ENCODE measurements around the gene TCP1.
"Not testable (repeated sequence)": the region's sequence is repeated elsewhere in the genome, so short reads cannot be mapped to it uniquely, and the experiment has no call there.

The TCP1 gene

DNA sequence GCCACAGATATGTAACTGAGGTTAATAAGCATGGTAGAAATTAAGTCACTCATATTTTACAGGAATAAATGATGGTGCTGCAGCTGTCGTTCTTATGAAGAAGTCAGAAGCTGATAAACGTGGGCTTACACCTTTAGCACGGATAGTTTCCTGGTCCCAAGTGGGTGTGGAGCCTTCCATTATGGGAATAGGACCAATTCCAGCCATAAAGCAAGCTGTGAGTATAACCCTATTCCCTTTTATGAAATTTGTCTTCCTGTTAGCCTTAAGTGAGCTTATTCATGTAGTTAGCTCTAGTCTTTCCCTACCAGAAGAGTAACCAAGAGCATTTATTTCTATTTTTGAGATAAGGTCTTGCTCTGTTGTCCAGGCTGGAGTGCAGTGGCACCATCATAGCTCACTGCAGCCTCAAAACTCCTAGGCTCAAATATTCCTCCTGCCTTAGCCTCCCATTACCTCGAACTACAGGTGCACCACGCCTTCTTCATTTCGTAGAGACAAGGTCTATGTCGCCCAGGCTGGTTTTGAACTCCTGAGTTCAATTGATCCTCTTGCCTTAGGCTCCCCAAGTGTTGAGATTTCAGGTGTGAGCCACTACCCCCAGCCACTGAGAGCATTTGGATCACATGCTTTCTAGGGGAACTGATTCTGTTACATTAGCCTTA lies 12.0 kb downstream of the TCP1 start:
- no peak for DNase-seq (ENCODE audit: low read depth)

DNA sequence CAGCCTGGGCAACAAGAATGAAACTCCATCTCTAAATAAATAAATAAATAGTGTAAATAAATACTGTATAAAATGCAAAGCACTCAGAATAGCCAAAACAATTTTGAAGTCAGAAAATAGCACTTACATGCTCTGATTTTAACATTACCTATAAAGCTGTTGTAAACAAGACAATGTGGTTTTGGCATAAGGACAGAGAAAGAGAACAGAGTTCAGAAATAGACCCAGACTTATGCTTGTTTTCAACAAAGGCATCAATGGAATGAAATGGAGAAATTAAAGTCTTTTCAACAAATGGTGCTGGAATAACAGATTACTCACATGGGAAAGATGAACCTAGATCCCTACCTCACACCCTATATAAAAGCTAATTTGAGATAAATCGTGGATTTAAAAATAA lies 17.2 kb downstream of the TCP1 start:
- no peak for DNase-seq (ENCODE audit: low read depth)

GRCh38 chr6:159769470-159769869 lies 19.9 kb downstream of the TCP1 start:
- no peak for DNase-seq (ENCODE audit: low read depth)

DNA sequence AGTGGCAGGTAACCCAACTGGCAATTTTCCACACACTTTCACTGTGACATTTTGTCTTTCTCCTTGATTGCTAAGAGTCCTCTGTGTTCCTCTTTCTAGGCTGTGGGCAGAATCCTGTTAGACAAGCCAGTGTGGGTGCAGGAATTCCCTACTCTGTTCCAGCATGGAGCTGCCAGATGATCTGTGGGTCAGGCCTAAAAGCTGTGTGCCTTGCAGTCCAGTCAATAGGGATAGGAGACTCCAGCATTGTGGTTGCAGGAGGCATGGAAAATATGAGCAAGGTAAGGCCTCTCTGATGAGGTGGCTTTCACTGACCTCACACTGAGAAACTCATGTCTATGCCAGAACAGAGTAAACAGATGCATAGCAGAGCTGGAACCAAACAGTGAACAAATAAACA lies 22.5 kb downstream of the TCP1 start:
- DNase-seq (ENCODE audit: low read depth): no peak

DNA sequence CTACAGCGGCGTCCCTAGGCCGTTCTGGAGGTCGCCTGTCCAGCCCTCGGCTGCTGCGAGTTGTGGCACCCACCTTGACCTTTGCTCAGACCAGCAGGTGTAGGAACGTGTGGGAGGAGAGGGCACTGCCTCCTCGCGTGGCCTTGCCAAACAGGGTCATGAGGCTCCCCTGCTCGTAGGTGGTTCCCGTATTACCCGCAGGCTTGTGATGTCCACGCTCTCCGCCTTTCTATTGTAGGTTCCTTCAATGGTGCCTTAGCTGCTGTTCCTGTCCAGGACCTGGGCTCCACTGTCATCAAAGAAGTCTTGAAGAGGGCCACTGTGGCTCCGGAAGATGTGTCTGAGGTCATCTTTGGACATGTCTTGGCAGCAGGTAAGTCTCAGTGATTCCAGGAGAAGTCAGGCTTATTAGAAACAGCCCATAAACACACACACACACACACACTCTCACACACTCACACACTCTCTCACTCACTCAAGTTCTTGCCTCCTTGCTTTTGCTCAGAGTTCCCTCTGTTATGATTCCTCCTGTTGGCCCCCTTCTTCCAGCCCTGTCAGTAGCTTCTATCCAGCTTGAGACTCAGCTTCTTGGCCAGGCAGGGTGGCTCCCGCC lies 26.6 kb downstream of the TCP1 start:
- DNase-seq (ENCODE audit: low read depth): no peak

GRCh38 chr6:159761873-159762680 lies 27.3 kb downstream of the TCP1 start, which contains the start of gene ACAT2:
Gene ACAT2 (plus strand): TSS chr6:159762045. CDS start chr6:159762088, 43 bp downstream.
- peak; percentile 73 for DNase-seq (ENCODE audit: low read depth)

DNA sequence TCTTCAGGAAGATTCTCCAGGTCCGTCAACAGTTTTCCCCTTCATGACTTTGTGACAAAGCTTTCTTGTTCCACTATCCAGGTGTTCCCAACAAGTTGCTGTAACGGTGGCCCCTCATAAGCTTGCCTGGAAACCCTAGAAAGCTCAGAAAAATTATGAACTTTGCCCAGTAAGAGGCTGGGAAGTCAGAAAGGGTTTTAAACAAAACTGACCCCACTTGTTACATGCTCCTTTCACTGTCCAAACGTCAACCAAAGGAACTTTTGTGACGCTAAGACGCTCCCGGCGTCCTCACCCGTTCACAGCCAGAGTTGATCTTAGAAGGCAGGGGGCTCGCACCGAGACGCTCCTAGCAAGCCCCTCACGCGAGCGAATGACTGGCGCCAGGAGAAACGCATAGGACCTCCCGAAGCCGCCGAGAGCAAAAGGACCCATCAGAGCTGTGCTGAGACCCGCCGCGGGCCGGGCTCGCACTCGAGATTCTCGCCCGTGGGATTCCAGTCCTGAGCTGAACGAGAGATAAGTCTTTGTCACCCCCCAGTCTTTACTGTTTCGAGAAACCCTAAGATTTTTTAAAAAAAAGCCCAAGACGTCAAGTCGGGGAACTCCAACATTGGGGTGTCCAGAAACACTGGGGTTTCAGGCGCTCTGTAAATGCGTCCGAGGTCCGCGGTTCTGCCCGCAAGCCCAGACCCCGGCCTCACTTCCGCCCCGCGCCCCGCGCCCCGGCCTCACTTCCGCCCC lies 28.1 kb downstream of the TCP1 start:
- no peak for DNase-seq (ENCODE audit: low read depth)

DNA sequence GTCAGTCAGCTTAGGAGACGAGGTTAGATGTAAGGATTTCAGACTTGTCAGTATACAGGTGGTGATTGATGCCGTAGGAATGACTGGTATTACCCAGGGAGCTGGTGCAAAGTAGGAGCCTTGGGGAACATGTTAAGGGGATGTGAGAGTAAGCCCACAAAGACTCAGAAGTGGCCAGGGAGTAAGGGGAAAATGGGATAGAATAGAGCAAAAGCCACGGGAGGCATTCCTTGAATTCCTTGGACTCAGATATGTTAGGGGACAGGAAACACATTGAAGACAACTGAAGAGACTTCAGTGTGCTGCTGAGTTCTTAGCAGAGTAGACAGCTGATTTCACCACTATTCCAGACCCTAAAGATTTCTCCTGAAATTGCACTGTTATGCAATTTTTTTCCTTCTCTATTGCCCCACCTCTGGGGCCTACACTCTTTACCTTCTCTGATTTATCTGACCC lies 28.8 kb downstream of the TCP1 start:
- peak; percentile 46 for DNase-seq (ENCODE audit: low read depth)

GRCh38 chr6:159759645-159760044 lies 29.8 kb downstream of the TCP1 start:
- DNase-seq (ENCODE audit: low read depth): no peak

- DNase-seq (ENCODE audit: low read depth): peak; percentile 56
Measured at GRCh38 chr6:159758031-159759001, 31.1 kb downstream of the TCP1 start.

- no peak for DNase-seq (ENCODE audit: low read depth)
Measured at GRCh38 chr6:159756508-159756907, 32.9 kb downstream of the TCP1 start.

DNA sequence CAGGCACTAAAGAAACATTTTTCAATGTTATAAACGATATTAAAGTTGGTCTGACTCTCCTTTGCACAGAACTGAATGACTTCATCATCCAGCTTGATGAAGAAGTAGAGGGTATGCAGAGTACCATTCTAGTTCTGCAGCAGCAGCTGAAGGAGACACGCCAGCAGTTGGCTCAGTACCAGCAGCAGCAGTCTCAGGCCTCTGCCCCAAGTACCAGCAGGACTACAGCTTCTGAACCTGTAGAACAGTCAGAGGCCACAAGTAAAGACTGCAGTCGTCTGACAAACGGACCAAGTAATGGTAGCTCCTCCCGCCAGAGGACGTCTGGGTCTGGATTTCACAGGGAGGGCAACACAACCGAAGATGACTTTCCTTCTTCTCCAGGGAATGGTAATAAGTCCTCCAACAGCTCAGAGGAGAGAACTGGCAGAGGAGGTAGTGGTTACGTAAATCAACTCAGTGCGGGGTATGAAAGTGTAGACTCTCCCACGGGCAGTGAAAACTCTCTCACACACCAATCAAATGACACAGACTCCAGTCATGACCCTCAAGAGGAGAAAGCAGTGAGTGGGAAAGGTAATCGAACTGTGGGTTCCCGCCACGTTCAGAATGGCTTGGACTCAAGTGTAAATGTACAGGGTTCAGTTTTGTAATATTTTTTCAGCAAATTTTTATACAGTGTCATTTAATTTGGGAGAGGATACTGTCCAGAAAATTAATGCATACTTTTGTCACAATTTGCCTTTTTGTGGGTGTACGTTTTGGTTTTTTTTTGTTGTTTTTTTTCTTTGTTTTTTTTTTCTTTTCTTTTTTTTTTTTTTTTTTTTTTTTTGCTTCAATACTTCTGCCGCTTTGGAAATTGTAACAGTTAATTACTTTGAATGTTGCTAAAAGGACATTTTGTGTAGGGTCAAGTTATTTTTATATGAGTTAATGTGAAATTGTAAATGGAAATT lies 34.2 kb downstream of the TCP1 start:
- no peak for DNase-seq (ENCODE audit: low read depth)

- no peak for DNase-seq (ENCODE audit: low read depth)
Measured at GRCh38 chr6:159754401-159754800, 35.0 kb downstream of the TCP1 start.

DNA sequence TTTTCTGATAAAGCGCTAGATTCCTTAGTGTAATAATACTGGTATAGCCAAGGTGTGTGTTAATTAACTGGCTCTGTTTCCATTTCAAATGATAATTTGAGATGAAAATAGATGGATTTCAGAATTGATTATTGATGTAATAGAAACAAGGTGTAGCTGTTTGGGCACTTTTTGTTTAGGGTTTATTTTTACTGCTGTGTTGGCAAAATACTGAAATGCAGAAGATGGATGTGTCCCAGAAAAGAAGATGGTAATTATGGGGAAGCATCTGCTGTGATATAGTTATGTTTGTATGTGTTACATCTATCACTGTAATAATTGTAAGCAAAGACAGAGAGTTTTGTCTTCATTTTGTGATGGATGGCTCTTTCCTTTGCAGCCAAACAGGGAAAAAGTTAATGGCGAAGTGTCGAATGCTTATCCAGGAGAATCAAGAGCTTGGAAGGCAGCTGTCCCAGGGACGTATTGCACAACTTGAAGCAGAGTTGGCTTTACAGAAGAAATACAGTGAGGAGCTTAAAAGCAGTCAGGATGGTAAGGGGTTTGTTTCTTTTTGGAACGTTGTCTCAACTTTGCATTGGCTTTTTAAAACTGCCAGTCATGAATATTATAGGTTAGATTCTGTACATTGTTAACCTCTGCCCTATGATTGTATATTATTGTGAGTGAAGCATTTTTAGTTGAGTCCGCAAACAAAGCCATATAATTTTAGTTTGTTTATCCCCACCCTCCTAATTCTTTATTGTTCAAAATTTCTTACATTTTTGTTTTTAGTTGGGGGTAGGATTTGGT lies 36.1 kb downstream of the TCP1 start:
- DNase-seq (ENCODE audit: low read depth): no peak

- DNase-seq (ENCODE audit: low read depth): no peak
Measured at GRCh38 chr6:159751448-159751847, 38.0 kb downstream of the TCP1 start.

GRCh38 chr6:159748127-159748526 lies 41.3 kb downstream of the TCP1 start:
- DNase-seq (ENCODE audit: low read depth): not testable (repeated sequence)

DNA sequence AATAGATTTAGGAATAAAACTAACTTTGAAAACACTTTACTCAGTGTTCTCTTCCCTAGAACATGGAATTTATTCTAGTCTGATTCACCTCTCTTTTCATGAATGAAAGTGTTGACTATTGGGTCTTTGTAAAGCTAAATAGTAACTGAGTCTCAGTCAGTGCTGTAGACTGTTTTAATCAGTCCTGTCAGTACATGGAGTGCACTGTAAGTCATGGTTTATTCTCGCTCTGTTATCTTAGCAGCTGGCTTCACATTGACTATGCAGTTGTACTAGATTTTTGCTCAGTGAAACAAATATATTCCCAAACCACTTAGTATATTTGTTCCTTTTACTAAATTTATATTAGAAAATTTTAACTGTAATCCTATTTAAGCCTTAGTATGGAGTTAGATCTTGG lies 42.6 kb downstream of the TCP1 start:
- no peak for DNase-seq (ENCODE audit: low read depth)

GRCh38 chr6:159745081-159745480 lies 44.3 kb downstream of the TCP1 start:
- DNase-seq (ENCODE audit: low read depth): no peak

DNA sequence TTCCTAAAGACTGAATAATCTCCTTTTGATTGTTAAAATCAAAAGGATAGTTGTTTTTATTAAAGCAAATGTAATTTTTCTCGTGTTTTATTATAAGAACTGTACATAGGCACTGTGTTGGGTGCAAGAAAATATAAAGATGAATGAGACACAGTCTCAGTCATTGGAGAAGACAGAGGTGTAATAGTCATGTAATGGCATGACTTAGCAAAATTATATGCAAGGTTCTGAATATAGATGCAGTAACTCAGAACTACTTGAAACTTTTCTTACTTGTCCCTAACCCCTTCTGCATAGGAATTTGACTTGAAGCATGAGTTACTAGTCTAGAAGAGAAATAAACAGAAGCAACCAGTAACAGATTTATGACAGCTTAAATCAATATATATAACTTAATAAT lies 47.2 kb downstream of the TCP1 start:
- DNase-seq (ENCODE audit: low read depth): no peak
